HepG2 (cell line): Measurements from ENCODE around the gene MAN1A1. TPM values are rescaled to one million over a fixed set of nuclear protein-coding genes. Genes with fewer than 3 reads are reported as not detected.

ENCODE experiments used
- ATAC-seq: fragments of 200-7000 bp; cut with Tn5 transposase; 3 replicates; pipeline ENCODE4 v1.9.1; 2020; ENCODE audit warnings: mild to moderate bottlenecking, moderate library complexity
- BruUV-seq: library from RNA; stranded (reverse); fragments of 400-500 nt; replicated peaks from 2 replicates; lab custom pipeline; 2021; lab: Mats Ljungman, UMichigan
- CTCF ChIA-PET: fragments of 300-600 bp; formaldehyde crosslinking; extraction: SDS; loops from one replicate; lab custom pipeline; 2021; ENCODE audit warnings: low total read pairs, inconsistent platforms, low intra/inter-chr PET ratio; lab: Yijun Ruan, JAX
- POLR2A ChIA-PET: fragments of 350-600 bp; sonication (Branson Sonifier 250); formaldehyde crosslinking; loops from one replicate; lab custom pipeline; 2020; ENCODE audit warnings: antibody characterized with exemption, inconsistent platforms; lab: Yijun Ruan, JAX
- DNase-seq: peaks from one replicate; pipeline ENCODE4 v3.0.0-alpha.2; 2015; ENCODE audit warnings: low spot score
- FAIRE-seq: peaks from 3 replicates; lab custom pipeline; 2011; peaks lifted over from hg19 to GRCh38; lab: Jason Lieb, UNC
- H2AFZ ChIP-seq: one replicate; pipeline ENCODE4 v1.6.1; 2011; ENCODE audit warnings: low read length, inconsistent platforms
- H3K27ac ChIP-seq: fragments of 300-600 bp; 3 replicates; pipeline ENCODE4 v1.8.0; 2011; ENCODE audit warnings: mixed run types, mild to moderate bottlenecking, mixed read lengths, low read length, inconsistent platforms; ENCODE audit not compliant: insufficient read depth; ENCODE audit errors: extremely low read length
- H3K27me3 ChIP-seq, 2 experiments: fragments of 200-600 bp in 1 of 2; 2 replicates in 1 of 2; 3 replicates in 1 of 2; pipeline versions ENCODE4 v1.6.0 to v1.8.0; 2011; ENCODE audit warnings: low read length in 2 of 2, mild to moderate bottlenecking in 2 of 2, moderate library complexity in 2 of 2, inconsistent platforms in 1 of 2; ENCODE audit not compliant: insufficient read depth in 2 of 2, control insufficient read depth in 1 of 2
- H3K36me3 ChIP-seq, 2 experiments: fragments of 200-600 bp in 1 of 2; replicated peaks in 1 of 2; 2 replicates in 1 of 2; 3 replicates in 1 of 2; pipeline versions ENCODE4 v1.5.1 to v1.8.0; 2011; ENCODE audit warnings: low read length in 2 of 2, inconsistent platforms in 1 of 2; ENCODE audit not compliant: insufficient read depth in 2 of 2, control insufficient read depth in 1 of 2
- H3K4me1 ChIP-seq: 2 replicates; pipeline ENCODE4 v1.5.1; 2012; ENCODE audit warnings: low read length, inconsistent platforms; ENCODE audit not compliant: insufficient read depth
- H3K4me2 ChIP-seq: 2 replicates; pipeline ENCODE4 v1.6.0; 2011; ENCODE audit warnings: low read depth, low read length, inconsistent platforms
- H3K4me3 ChIP-seq, 3 experiments: fragments of 200-600 bp in 1 of 3; sonication (generic), shearing (Covaris generic) in 1 of 3; replicated peaks in 1 of 3; 2 replicates each; pipeline ENCODE4 v1.5.1; 2011 to 2016; ENCODE audit warnings: low read length in 3 of 3, inconsistent platforms in 2 of 3, low read depth in 2 of 3, mild to moderate bottlenecking in 2 of 3, control low read depth in 1 of 3, mixed read lengths in 1 of 3; ENCODE audit not compliant: insufficient read depth in 1 of 3
- H3K79me2 ChIP-seq: one replicate; pipeline ENCODE4 v1.6.1; 2011; ENCODE audit warnings: low read length, inconsistent platforms; ENCODE audit not compliant: insufficient read depth
- H3K9ac ChIP-seq: 2 replicates; pipeline ENCODE4 v1.6.0; 2011; ENCODE audit warnings: mild to moderate bottlenecking, low read depth, low read length, inconsistent platforms; ENCODE audit not compliant: insufficient read depth
- H3K9me3 ChIP-seq: 2 replicates; pipeline ENCODE4 v1.5.1; 2012; ENCODE audit warnings: mild to moderate bottlenecking, low read length
- H4K20me1 ChIP-seq: 2 replicates; pipeline ENCODE4 v1.6.0; 2011; ENCODE audit warnings: inconsistent platforms, mild to moderate bottlenecking, low read length, moderate library complexity; ENCODE audit not compliant: insufficient read depth
- HNRNPH1 ChIP-seq: fragments of 200-400 bp; formaldehyde crosslinking; optimal IDR thresholded peaks from 2 replicates; pipeline ENCODE3; 2017; ENCODE audit warnings: mild to moderate bottlenecking, low read depth, low read length
- MTA3 ChIP-seq: sonication (generic); formaldehyde crosslinking; IDR thresholded peaks from 2 replicates; pipeline ENCODE4 v1.4.0; 2020; ENCODE audit warnings: missing genetic modification reagents
- POLR2G ChIP-seq: fragments of 200-400 bp; formaldehyde crosslinking; IDR thresholded peaks from 2 replicates; pipeline ENCODE4 v1.6.1; 2018; ENCODE audit warnings: mild to moderate bottlenecking, low read depth, low read length, moderate library complexity
- RBM22 ChIP-seq: fragments of 200-400 bp; formaldehyde crosslinking; optimal IDR thresholded peaks from 2 replicates; pipeline ENCODE3; 2017; ENCODE audit warnings: mild to moderate bottlenecking, low read length, moderate library complexity
- SATB2 ChIP-seq: sonication (generic); formaldehyde crosslinking; IDR thresholded peaks from 2 replicates; pipeline ENCODE4 v1.5.0; 2020; ENCODE audit warnings: missing genetic modification reagents
- WGBS: methylation state at CpG from one replicate; pipeline ENCODE4 v1.1.6; 2017; ENCODE audit warnings: low lambda C conversion rate; 5-methylcytosine and 5-hydroxymethylcytosine counted together
- in situ Hi-C: cut with HindIII; loops from 2 replicates; pipeline ENCODE4 v1.10.0; 2017; ENCODE audit warnings: low pct_unique_long_range_greater_than_20kb; ENCODE audit not compliant: extremely low pct_ligation_motif_present
- intact Hi-C: fragments of 100-400 bp; cut with micrococcal nuclease; formaldehyde crosslinking; loops from one replicate; pipeline ENCODE4 v1.10.0; 2022; ENCODE audit not compliant: unreplicated experiment
- polyA plus RNA-seq, 8 experiments: library from polyadenylated mRNA; depleted of rRNA in 3 of 8; stranded (reverse) in 7 of 8; unstranded in 1 of 8; fragments of >200 nt; fragmentation: Illumina TruSeq in 4 of 8; extraction: Trizol in 4 of 8; gene quantifications; 2 replicates each; pipeline versions ENCODE4 v1.2.1 to v1.2.3, GENCODE V29; 2011 to 2016; ENCODE audit warnings: low read depth in 4 of 8, missing spikeins in 1 of 8, mixed read lengths in 1 of 8; ENCODE audit not compliant: insufficient read depth in 1 of 8
- total RNA-seq, 5 experiments: library from RNA; depleted of rRNA; stranded (reverse); fragments of >200 nt; fragmentation: Illumina TruSeq; extraction: Trizol; gene quantifications; 2 replicates each; pipeline ENCODE4 v1.2.3, GENCODE V29; 2016; ENCODE audit warnings: low read depth in 1 of 5

Gene MAN1A1
- total and polyA plus RNA-seq, 2 of the 13 experiments (the other 11 are each of a cell fraction or from before 2014, with no cell fraction given) = 156 to 236 TPM

DNA sequence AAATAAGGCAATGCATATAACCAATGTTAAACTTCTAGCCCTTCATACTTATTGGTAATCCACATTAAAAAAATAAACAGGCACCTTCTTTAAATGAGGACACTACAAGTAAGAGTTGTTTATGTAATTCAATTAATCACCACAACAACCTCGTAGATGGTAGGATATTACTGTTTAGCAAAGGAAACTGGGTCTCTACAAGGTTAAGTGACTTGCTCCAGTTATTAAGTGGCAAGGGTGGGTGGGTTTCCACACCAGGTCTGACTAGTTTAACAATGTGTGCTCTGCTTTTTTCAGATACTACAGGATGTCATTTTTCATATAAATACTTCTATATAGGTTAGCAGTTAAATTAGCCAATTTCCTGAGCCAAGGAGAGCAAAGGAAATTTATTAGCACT lies 129.1 kb downstream of the MAN1A1 start:
- in situ Hi-C loops = no loop called here
- Histone ChIP-seq H3K9ac (no peak overlapping the region), H3K4me2 (no peak overlapping the region), H3K27ac (no peak overlapping the region), H3K27me3 (no peaks in the 10 kb centered on the region), H3K36me3 (peaks cover 6 to 25% of the 10 kb centered on the region in 2 experiments), H2AFZ (no peak overlapping the region), H4K20me1 (peaks cover 22% of the 10 kb centered on the region), H3K4me3 (no peak overlapping the region), H3K79me2 (peaks cover 37% of the 10 kb centered on the region), H3K4me1 (peaks cover 42% of the 10 kb centered on the region), H3K9me3 (no peaks in the 10 kb centered on the region)
- ATAC-seq = no peak
- ChIA-PET CTCF (no interaction called here), POLR2A (no interaction called here)
- intact Hi-C loops = no loop called here
- no peak for DNase-seq
- no peak for FAIRE-seq
- TF ChIP-seq HNRNPH1 (no peak), RBM22 (peak; percentile 96)
- WGBS = 100% methylated on average over 1 of the region's 1 CpG
- no TSS peak for BruUV-seq

DNA sequence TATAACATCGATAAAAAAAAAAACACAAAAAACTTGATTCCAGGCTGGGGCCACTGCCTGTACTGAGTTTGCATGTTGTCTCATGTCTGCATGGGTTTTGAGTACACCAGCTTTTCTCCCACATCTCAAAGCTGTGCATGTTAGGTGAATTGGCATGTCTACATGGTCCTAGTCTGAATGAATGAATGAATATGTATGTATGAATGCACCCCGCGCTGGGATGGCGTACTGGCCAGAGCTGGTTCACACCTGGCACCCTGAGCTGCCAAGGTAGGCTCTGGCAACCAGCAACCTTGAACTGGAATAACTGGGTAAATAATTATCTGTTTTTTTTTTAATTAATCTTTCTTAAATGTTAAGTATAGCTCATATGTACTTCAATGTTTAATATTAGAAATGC lies 131.0 kb downstream of the MAN1A1 start:
- H3K79me2 ChIP-seq = peaks cover 28% of the 10 kb centered on the region
- no peak overlapping the region for H2AFZ ChIP-seq
- H3K27ac ChIP-seq = no peak overlapping the region
- intact Hi-C loops (no loop called here), in situ Hi-C loops (no loop called here)
- DNase-seq (no peak), FAIRE-seq (no peak), ATAC-seq (no peak)
- ChIA-PET POLR2A (no interaction called here), CTCF (no interaction called here)
- WGBS = 96% methylated on average over 4 of the region's 4 CpGs
- no peak overlapping the region for H3K9ac ChIP-seq
- H3K9me3 ChIP-seq = no peaks in the 10 kb centered on the region
- no TSS peak for BruUV-seq
- H4K20me1 ChIP-seq = peaks cover 18% of the 10 kb centered on the region; the same call in 1 of the 2 replicates
- H3K4me1 ChIP-seq = peaks cover 47% of the 10 kb centered on the region
- H3K36me3 ChIP-seq = peaks cover 8 to 20% of the 10 kb centered on the region in 2 experiments
- TF ChIP-seq MTA3 (CRISPR knock-in tag) (no peak), SATB2 (CRISPR knock-in tag) (no peak), POLR2G (0 out of 2 replicates have a peak, but pooled peaks have one; percentile 30), RBM22 (peak; percentile 99)
- H3K4me2 ChIP-seq = no peak overlapping the region
- H3K4me3 ChIP-seq = no peak overlapping the region
- H3K27me3 ChIP-seq = no peaks in the 10 kb centered on the region
